ENCODE data around the gene NFAT5. TPM values are rescaled to one million over a fixed set of nuclear protein-coding genes. Genes with fewer than 3 reads are reported as not detected.

The NFAT5 gene
- total and polyA plus RNA-seq, 9 of the 15 experiments (the other 6 are each of a cell fraction or from before 2014, with no cell fraction given), result 0.78 to 20.5 (median 12.4) TPM

GRCh38 chr16:69554495-69554894 is 11.3 kb upstream of the NFAT5 start (continued):
- TF ChIP-seq ZNF431 (CRISPR knock-in tag; IDR thresholded peaks at IDR 0.05), result 0 out of 2 replicates have a peak, but pooled peaks have one; percentile 34
- TF ChIP-seq MAX (CRISPR knock-in tag; IDR thresholded peaks at IDR 0.05), result peak; percentile 49; the same call in 1 of the 2 replicates
- no peak for TF ChIP-seq ZSCAN32 (CRISPR knock-in tag; IDR thresholded peaks at IDR 0.05)
- no peak for TF ChIP-seq ZNF668 (CRISPR knock-in tag; IDR thresholded peaks at IDR 0.05)
- TF ChIP-seq USF1 (CRISPR knock-in tag; IDR thresholded peaks at IDR 0.05), result peak; percentile 80
- no peak for TF ChIP-seq FOS (IDR thresholded peaks at IDR 0.05; ENCODE audit: extremely low read depth, insufficient read length)
- TF ChIP-seq USF2 (CRISPR knock-in tag; IDR thresholded peaks at IDR 0.05), result peak; percentile 66

GRCh38 chr16:69555437-69555836 is 10.3 kb upstream of the NFAT5 start:
- Histone ChIP-seq H3K4me2 (ENCODE audit: insufficient read depth, low read length) (no peak overlapping the region), H3K27me3 (ENCODE audit: control insufficient read depth in 2 of 2, insufficient read depth in 2 of 2, low read length in 2 of 2) (no peaks in the 10 kb centered on the region), H3K9me1 (ENCODE audit: control insufficient read depth, insufficient read depth, low read length) (no peaks in the 10 kb centered on the region), H3K4me1 (replicated peaks in 1 of 2; ENCODE audit: control insufficient read depth in 2 of 2, insufficient read depth in 2 of 2, low read length in 2 of 2) (no peaks in the 10 kb centered on the region; a peak in 1 of 5 replicates), H3K79me2 (ENCODE audit: control insufficient read depth, insufficient read depth, low read length) (no peaks in the 10 kb centered on the region), H3K4me3 (no peak overlapping the region), H2AFZ (ENCODE audit: low read depth, low read length) (no peak overlapping the region; the same call in 1 of the 2 replicates), H3K36me3 (ENCODE audit: control insufficient read depth, insufficient read depth, low read length) (no peaks in the 10 kb centered on the region), H3K9me3 (replicated peaks; ENCODE audit: control insufficient read depth, insufficient read depth, low read depth, low read length) (no peaks in the 10 kb centered on the region; the same call in 1 of the 2 replicates), H3K27ac (ENCODE audit: extremely low read depth, low read depth, low read length) (no peak overlapping the region), H3K9ac (ENCODE audit: insufficient read depth in 1 of 2, low read depth in 2 of 2, low read length in 2 of 2) (no peak overlapping the region), H4K20me1 (replicated peaks; ENCODE audit: control insufficient read depth, insufficient read depth, low read length) (no peaks in the 10 kb centered on the region)
- FAIRE-seq, result no peak
- in situ Hi-C loops (cut with MboI), result no loop called here
- no TSS peak for BruUV-seq (replicated peaks)
- POLR2A ChIA-PET, result interaction anchor here (2.3 kb wide), 1 partner anchor 11 kb away, joined by 6 read pairs; no protein-coding TSS in a partner anchor
- intact Hi-C loops (cut with micrococcal nuclease), result no loop called here
- 22% methylated on average over 1 of the region's 1 CpG for WGBS (ENCODE audit: insufficient coverage, low coverage, missing lambda C conversion rate)
- CTCF ChIA-PET (ENCODE audit: low intra/inter-chr PET ratio), result no interaction called here
- no peak for DNase-seq (ENCODE audit: extremely low read depth in 1 of 4, low spot score in 3 of 4)
- no peak for ATAC-seq
- TF ChIP-seq CBFA2T3 (IDR thresholded peaks at IDR 0.05), result no peak
- TF ChIP-seq ZNF398 (CRISPR knock-in tag; IDR thresholded peaks at IDR 0.05), result no peak
- no peak for TF ChIP-seq RNF219 (CRISPR knock-in tag; IDR thresholded peaks at IDR 0.05)
- TF ChIP-seq ZBTB2 (IDR thresholded peaks at IDR 0.05), result no peak

Data from K562 (cell line).